WTC11 (cell line): Measurements from ENCODE around the gene TRAIP.

ENCODE experiments used
- CTCF ChIP-seq: fragments of 200-600 bp; IDR thresholded peaks from 2 replicates; pipeline ENCODE4 v1.8.0; 2022; ENCODE audit warnings: antibody characterized with exemption
- E2F4 ChIP-seq: sonication (generic); formaldehyde crosslinking; IDR thresholded peaks from 2 replicates; pipeline ENCODE4 v1.8.1; 2022; ENCODE audit warnings: low read depth, mild to moderate bottlenecking, moderate library complexity, missing genetic modification reagents, borderline replicate concordance
- GTF2I ChIP-seq: fragments of 250-450 bp; sonication (Bioruptor Pico); conservative IDR thresholded peaks from 2 replicates; pipeline ENCODE4 v1.4.0; 2021; ENCODE audit warnings: mild to moderate bottlenecking
- TEAD4 ChIP-seq: sonication (generic); formaldehyde crosslinking; IDR thresholded peaks from 2 replicates; pipeline ENCODE4 v1.8.0; 2022; ENCODE audit warnings: mild to moderate bottlenecking, missing genetic modification reagents
- USF1 ChIP-seq: sonication (generic); formaldehyde crosslinking; IDR thresholded peaks from 2 replicates; pipeline ENCODE4 v1.8.0; 2022; ENCODE audit warnings: mild to moderate bottlenecking, missing genetic modification reagents
- USF2 ChIP-seq: sonication (generic); formaldehyde crosslinking; IDR thresholded peaks from 2 replicates; pipeline ENCODE4 v1.8.1; 2023; ENCODE audit warnings: mild to moderate bottlenecking, missing genetic modification reagents, moderate library complexity
- ZNF121 ChIP-seq: sonication (generic); formaldehyde crosslinking; IDR thresholded peaks from 2 replicates; pipeline ENCODE4 v1.8.0; 2023; ENCODE audit warnings: missing genetic modification reagents
- ZNF512 ChIP-seq: sonication (generic); formaldehyde crosslinking; IDR thresholded peaks from 2 replicates; pipeline ENCODE4 v1.8.1; 2022; ENCODE audit warnings: missing genetic modification reagents, borderline replicate concordance
- TF ChIP-seq, protein P1 (sequence below): sonication (generic); formaldehyde crosslinking; IDR thresholded peaks from 2 replicates; pipeline ENCODE4 v1.8.1; 2022; ENCODE audit warnings: low read depth, missing genetic modification reagents, borderline replicate concordance
- TF ChIP-seq, protein P2 (sequence below): sonication (generic); formaldehyde crosslinking; conservative IDR thresholded peaks from 2 replicates; pipeline ENCODE4 v1.8.1; 2022; ENCODE audit warnings: mild to moderate bottlenecking, missing genetic modification reagents

DNA sequence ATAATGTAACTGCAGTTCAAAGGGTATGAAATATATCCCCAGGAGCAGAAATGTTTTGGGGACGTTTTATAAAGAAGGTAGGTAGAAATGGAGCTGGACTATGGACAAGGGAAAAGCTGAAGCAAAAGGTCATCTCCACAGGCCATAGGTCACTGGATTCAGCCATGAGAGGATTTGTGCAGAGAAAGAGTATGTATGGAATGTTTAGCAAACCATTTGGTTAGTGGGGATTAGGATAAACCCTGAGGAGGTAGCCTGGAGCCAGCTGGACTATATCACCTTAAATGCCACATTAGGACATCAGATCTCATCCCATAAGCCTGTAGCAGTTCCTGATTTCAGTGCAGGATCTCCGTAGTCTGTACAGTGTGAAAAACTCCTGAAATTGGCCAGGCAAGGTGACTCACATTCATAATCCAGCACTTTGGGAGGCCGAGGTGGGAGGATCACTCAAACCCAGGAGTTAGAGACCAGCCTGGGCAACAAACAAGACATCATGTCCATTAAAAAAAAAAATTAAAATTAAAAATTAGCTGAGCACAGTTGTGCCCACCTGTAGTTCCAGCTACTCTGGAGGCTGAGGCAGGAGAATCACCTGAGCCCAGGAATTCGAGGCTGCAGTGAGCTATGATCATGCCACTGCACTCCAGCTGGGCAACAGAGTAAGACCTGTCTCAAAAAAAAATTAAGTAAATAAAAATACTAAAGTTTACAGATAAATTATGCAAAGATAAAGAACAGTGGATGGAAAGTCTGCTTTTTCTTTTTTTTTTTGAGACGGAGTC lies 74.8 kb downstream of the TRAIP start:
- TF ChIP-seq GTF2I (CRISPR knock-in tag) (no peak), CTCF (no peak), USF1 (CRISPR knock-in tag) (no peak), E2F4 (CRISPR knock-in tag) (no peak), USF2 (CRISPR knock-in tag) (no peak), ZNF121 (no peak), TEAD4 (CRISPR knock-in tag) (no peak), ZNF512 (no peak)
- TF ChIP-seq, protein P1, sequence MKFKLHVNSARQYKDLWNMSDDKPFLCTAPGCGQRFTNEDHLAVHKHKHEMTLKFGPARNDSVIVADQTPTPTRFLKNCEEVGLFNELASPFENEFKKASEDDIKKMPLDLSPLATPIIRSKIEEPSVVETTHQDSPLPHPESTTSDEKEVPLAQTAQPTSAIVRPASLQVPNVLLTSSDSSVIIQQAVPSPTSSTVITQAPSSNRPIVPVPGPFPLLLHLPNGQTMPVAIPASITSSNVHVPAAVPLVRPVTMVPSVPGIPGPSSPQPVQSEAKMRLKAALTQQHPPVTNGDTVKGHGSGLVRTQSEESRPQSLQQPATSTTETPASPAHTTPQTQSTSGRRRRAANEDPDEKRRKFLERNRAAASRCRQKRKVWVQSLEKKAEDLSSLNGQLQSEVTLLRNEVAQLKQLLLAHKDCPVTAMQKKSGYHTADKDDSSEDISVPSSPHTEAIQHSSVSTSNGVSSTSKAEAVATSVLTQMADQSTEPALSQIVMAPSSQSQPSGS (CRISPR knock-in tag) = no peak
- TF ChIP-seq, protein P2, sequence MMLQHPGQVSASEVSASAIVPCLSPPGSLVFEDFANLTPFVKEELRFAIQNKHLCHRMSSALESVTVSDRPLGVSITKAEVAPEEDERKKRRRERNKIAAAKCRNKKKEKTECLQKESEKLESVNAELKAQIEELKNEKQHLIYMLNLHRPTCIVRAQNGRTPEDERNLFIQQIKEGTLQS (CRISPR knock-in tag) = no peak
